ENCODE results near the gene RUBCNL. TPM values are rescaled to one million over a fixed set of nuclear protein-coding genes. Genes with fewer than 3 reads are reported as not detected.

RUBCNL gene
- total RNA-seq, 1 experiment from 2014 or later, result 1.4 TPM

DNA sequence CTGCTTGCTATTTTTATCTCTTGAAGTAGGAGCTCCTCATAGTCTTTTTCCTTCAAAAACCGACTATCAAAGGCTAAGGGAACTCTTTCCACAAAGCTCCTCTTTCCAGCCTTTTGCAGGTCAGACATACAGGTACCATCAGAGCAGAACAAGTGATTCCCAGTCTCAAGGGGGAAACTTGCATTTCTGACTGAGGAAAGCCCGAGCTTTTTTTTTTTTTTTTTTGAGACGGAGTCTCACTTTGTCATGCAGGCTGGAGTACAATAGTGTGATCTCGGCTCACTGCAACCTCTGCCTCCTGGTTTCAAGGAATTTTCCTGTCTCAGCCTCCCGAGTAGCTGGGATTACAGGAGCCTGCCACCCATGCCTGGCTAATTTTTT is 32.0 kb downstream of the RUBCNL start:
- TF ChIP-seq, protein P1, sequence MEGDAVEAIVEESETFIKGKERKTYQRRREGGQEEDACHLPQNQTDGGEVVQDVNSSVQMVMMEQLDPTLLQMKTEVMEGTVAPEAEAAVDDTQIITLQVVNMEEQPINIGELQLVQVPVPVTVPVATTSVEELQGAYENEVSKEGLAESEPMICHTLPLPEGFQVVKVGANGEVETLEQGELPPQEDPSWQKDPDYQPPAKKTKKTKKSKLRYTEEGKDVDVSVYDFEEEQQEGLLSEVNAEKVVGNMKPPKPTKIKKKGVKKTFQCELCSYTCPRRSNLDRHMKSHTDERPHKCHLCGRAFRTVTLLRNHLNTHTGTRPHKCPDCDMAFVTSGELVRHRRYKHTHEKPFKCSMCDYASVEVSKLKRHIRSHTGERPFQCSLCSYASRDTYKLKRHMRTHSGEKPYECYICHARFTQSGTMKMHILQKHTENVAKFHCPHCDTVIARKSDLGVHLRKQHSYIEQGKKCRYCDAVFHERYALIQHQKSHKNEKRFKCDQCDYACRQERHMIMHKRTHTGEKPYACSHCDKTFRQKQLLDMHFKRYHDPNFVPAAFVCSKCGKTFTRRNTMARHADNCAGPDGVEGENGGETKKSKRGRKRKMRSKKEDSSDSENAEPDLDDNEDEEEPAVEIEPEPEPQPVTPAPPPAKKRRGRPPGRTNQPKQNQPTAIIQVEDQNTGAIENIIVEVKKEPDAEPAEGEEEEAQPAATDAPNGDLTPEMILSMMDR (conservative IDR thresholded peaks at IDR 0.05), result no peak
- no peak overlapping the region for H3K4me2 ChIP-seq (ENCODE audit: insufficient read depth, insufficient read length, low read length)
- no peaks in the 10 kb centered on the region for H3K79me1 ChIP-seq (ENCODE audit: insufficient read depth, low read depth, low read length, poor library complexity, severe bottlenecking)

More for the DNA sequence above, 32.0 kb downstream of the RUBCNL start:
- no peaks in the 10 kb centered on the region for H3K9me3 ChIP-seq (ENCODE audit: control insufficient read depth, low read depth, low read length)
- peaks cover 0 to 4% of the 10 kb centered on the region in 2 experiments; a peak in 1 of 5 replicates for H3K9me3 Mint-ChIP-seq
- H2AFZ ChIP-seq (ENCODE audit: low read length), result peak overlapping the region; percentile 17
- no peak overlapping the region for H2AK5ac ChIP-seq (ENCODE audit: insufficient read length, low read length)
- no peak overlapping the region for H3K4me3 Mint-ChIP-seq
- no CpG with 5 or more reads among the region's 5 CpGs for whole genome bisulfite sequencing (ENCODE audit: extremely low coverage, insufficient read length, low lambda C conversion rate)
- H2BK120ac ChIP-seq (ENCODE audit: low read depth, low read length, poor library complexity, severe bottlenecking), result no peak overlapping the region
- no peak overlapping the region for H3K18ac ChIP-seq (ENCODE audit: insufficient read length, low read depth, low read length)
- H3T11ph ChIP-seq (ENCODE audit: low read length), result no peak overlapping the region
- no peak overlapping the region for H3K14ac ChIP-seq (ENCODE audit: insufficient read depth, low read length)
- H4K91ac ChIP-seq (ENCODE audit: insufficient read length, low read depth, low read length), result no peak overlapping the region
- H2BK12ac ChIP-seq (ENCODE audit: insufficient read length, low read depth, low read length), result no peak overlapping the region
- DNase-seq, result no peak
- no peaks in the 10 kb centered on the region for H3K4me1 ChIP-seq (ENCODE audit: insufficient read depth, low read length)
- H3K9ac ChIP-seq (ENCODE audit: extremely low read depth, insufficient read length, low read length), result no peak overlapping the region
- H3K23ac ChIP-seq (ENCODE audit: insufficient read length, low read depth, low read length), result no peak overlapping the region
- H4K5ac ChIP-seq (ENCODE audit: insufficient read length, low read depth, low read length), result no peak overlapping the region
- no peaks in the 10 kb centered on the region for H4K20me1 ChIP-seq (ENCODE audit: control insufficient read depth, insufficient read depth, insufficient read length)
- no peak overlapping the region for H3K4ac ChIP-seq (ENCODE audit: low read depth, low read length)
- no peaks in the 10 kb centered on the region for H3K27me3 Mint-ChIP-seq (ENCODE audit: low read depth)
- H3K4me1 Mint-ChIP-seq, result peaks cover 5 to 10% of the 10 kb centered on the region in 2 experiments
- no peak overlapping the region for H3K27ac Mint-ChIP-seq
- no peaks in the 10 kb centered on the region for H3K27me3 ChIP-seq (ENCODE audit: insufficient read depth, low read length)
- H3K36me3 Mint-ChIP-seq (ENCODE audit: insufficient read depth in 1 of 3, low read depth in 3 of 3), result peaks cover 0 to 5% (median 0%) of the 10 kb centered on the region in 3 experiments; a peak in 1 of 7 replicates
- H3K79me2 ChIP-seq (ENCODE audit: insufficient read depth, low read length), result no peaks in the 10 kb centered on the region
- H4K8ac ChIP-seq (replicated peaks; ENCODE audit: insufficient read length, low read depth, low read length), result no peak overlapping the region
- H3K27ac ChIP-seq (ENCODE audit: insufficient read length, low read depth, low read length), result no peak overlapping the region
- no peak overlapping the region for H2BK5ac ChIP-seq (ENCODE audit: insufficient read length, low read length)
- H3K56ac ChIP-seq (ENCODE audit: insufficient read length, low read depth, low read length), result no peak overlapping the region
- H2BK20ac ChIP-seq (ENCODE audit: low read depth, low read length, poor library complexity, severe bottlenecking), result no peak overlapping the region
- H2BK15ac ChIP-seq (ENCODE audit: low read depth, low read length), result no peak overlapping the region
- no peaks in the 10 kb centered on the region for H3K23me2 ChIP-seq (ENCODE audit: insufficient read length, low read depth, low read length, poor library complexity, severe bottlenecking)
